ENCODE results near the gene RHOT2. TPM values are rescaled to one million over a fixed set of nuclear protein-coding genes. Genes with fewer than 3 reads are reported as not detected.
A peak's percentile ranks its signal among the peaks of the same experiment; 100 is the strongest.

Gene RHOT2
- total RNA-seq, 1 experiment from 2014 or later = 163 TPM

GRCh38 chr16:673399-673991 is 5.6 kb downstream of the RHOT2 start:
- CTCF ChIA-PET = no interaction called here
- BruUV-seq (replicated peaks) = TSS peak; percentile 26
- DNase-seq = no peak
- TF ChIP-seq CTCF (IDR thresholded peaks at IDR 0.05; ENCODE audit: unreplicated experiment) = no peak
- Mint-ChIP-seq H3K4me3 (ENCODE audit: low read depth, unreplicated experiment) (no peak overlapping the region), H3K27ac (ENCODE audit: unreplicated experiment) (no peak overlapping the region), H3K36me3 (ENCODE audit: insufficient read depth, unreplicated experiment) (peaks cover 67% of the 10 kb centered on the region), H3K27me3 (ENCODE audit: unreplicated experiment) (no peaks in the 10 kb centered on the region), H3K4me1 (ENCODE audit: low read depth, unreplicated experiment) (peaks cover 6% of the 10 kb centered on the region), H3K9me3 (ENCODE audit: low read depth, unreplicated experiment) (no peaks in the 10 kb centered on the region)
- intact Hi-C loops (cut with micrococcal nuclease; ENCODE audit: unreplicated experiment) = no loop called here

- Mint-ChIP-seq H3K27ac (ENCODE audit: unreplicated experiment) (no peak overlapping the region), H3K36me3 (ENCODE audit: insufficient read depth, unreplicated experiment) (peaks cover 65% of the 10 kb centered on the region), H3K9me3 (ENCODE audit: low read depth, unreplicated experiment) (no peaks in the 10 kb centered on the region), H3K4me3 (ENCODE audit: low read depth, unreplicated experiment) (no peak overlapping the region), H3K4me1 (ENCODE audit: low read depth, unreplicated experiment) (peaks cover 6% of the 10 kb centered on the region), H3K27me3 (ENCODE audit: unreplicated experiment) (no peaks in the 10 kb centered on the region)
- intact Hi-C loops (cut with micrococcal nuclease; ENCODE audit: unreplicated experiment) = no loop called here
- CTCF ChIA-PET = interaction anchor here (0.8 kb wide), 1 partner anchor 38 kb away, joined by 3 read pairs; no protein-coding TSS in a partner anchor
- DNase-seq = no peak
- TF ChIP-seq CTCF (IDR thresholded peaks at IDR 0.05; ENCODE audit: unreplicated experiment) = no peak
- no TSS peak for BruUV-seq (replicated peaks)
Observed at GRCh38 chr16:674214-674881, 6.4 kb downstream of the RHOT2 start.

GRCh38 chr16:674968-675883 is 7.3 kb downstream of the RHOT2 start, which contains the start of gene RHBDL1:
TSS of gene RHBDL1 (plus strand) at chr16:675671. CDS start at chr16:675791, 120 bp downstream.
- CTCF ChIA-PET = interaction anchor here (0.6 to 0.8 kb wide), 5 partner anchors 11 to 1031 kb away, joined by 3 to 7 read pairs (median 4); partner anchors contain the start of gene MAPK8IP3
- Mint-ChIP-seq H3K4me1 (ENCODE audit: low read depth, unreplicated experiment) (peaks cover 6% of the 10 kb centered on the region), H3K9me3 (ENCODE audit: low read depth, unreplicated experiment) (no peaks in the 10 kb centered on the region), H3K27me3 (ENCODE audit: unreplicated experiment) (no peaks in the 10 kb centered on the region), H3K4me3 (ENCODE audit: low read depth, unreplicated experiment) (peak within 1 kb of the TSS; percentile 59), H3K27ac (ENCODE audit: unreplicated experiment) (peak within 1 kb of the TSS; percentile 61), H3K36me3 (ENCODE audit: insufficient read depth, unreplicated experiment) (peaks cover 65% of the 10 kb centered on the region)
- no TSS peak for BruUV-seq (replicated peaks)
- no peak for TF ChIP-seq CTCF (IDR thresholded peaks at IDR 0.05; ENCODE audit: unreplicated experiment)
- peak; percentile 51 for DNase-seq
- intact Hi-C loops (cut with micrococcal nuclease; ENCODE audit: unreplicated experiment) = no loop called here

GRCh38 chr16:675884-676564 is 8.1 kb downstream of the RHOT2 start:
- H3K9me3 Mint-ChIP-seq (ENCODE audit: low read depth, unreplicated experiment) = no peaks in the 10 kb centered on the region
- no peak for TF ChIP-seq CTCF (IDR thresholded peaks at IDR 0.05; ENCODE audit: unreplicated experiment)
- H3K27ac Mint-ChIP-seq (ENCODE audit: unreplicated experiment) = no peak overlapping the region
- intact Hi-C loops (cut with micrococcal nuclease; ENCODE audit: unreplicated experiment) = no loop called here
- H3K27me3 Mint-ChIP-seq (ENCODE audit: unreplicated experiment) = no peaks in the 10 kb centered on the region
- H3K36me3 Mint-ChIP-seq (ENCODE audit: insufficient read depth, unreplicated experiment) = peaks cover 65% of the 10 kb centered on the region
- peak overlapping the region; percentile 59 for H3K4me3 Mint-ChIP-seq (ENCODE audit: low read depth, unreplicated experiment)
- no peak for DNase-seq
- H3K4me1 Mint-ChIP-seq (ENCODE audit: low read depth, unreplicated experiment) = peaks cover 6% of the 10 kb centered on the region
- BruUV-seq (replicated peaks) = no TSS peak
- CTCF ChIA-PET = interaction anchor here (0.6 kb wide), 3 partner anchors 258 to 1030 kb away, joined by 4 to 7 read pairs (median 4); partner anchors contain the start of gene MAPK8IP3
